Adrenal gland (tissue), 5 donors: Measurements from ENCODE around the gene PALS2.

Source experiments
- CTCF ChIP-seq, 6 experiments: fragments of 450-650 bp in 4 of 6; fragments of 200-600 bp in 2 of 6; sonication (generic) in 1 of 6; IDR thresholded peaks; 1 replicate in 5 of 6; 2 replicates in 1 of 6; pipeline versions ENCODE4 v1.5.1 to v1.8.0; 2016 to 2021; ENCODE audit warnings: antibody characterized with exemption in 6 of 6, mild to moderate bottlenecking in 2 of 6, moderate library complexity in 1 of 6
- POLR2A ChIP-seq, 2 donors: fragments of 450-650 bp; IDR thresholded peaks; one replicate each; pipeline ENCODE4 v1.6.1; 2017; ENCODE audit warnings: antibody characterized with exemption in 2 of 2, mild to moderate bottlenecking in 2 of 2, moderate library complexity in 1 of 2
- donor health status: DM: no; HTN: no; CAD: no.

GRCh38 chr7:24545215-24545614, 28.0 kb upstream of the PALS2 start:
- TF ChIP-seq POLR2A (IDR thresholded peaks at IDR 0.05) (no peak), CTCF (IDR thresholded peaks at IDR 0.05) (no peak)
